Osteocyte (in vitro differentiated cells): ENCODE data around the gene CRIP3. TPM values are rescaled to one million over a fixed set of nuclear protein-coding genes. Genes with fewer than 3 reads are reported as not detected.
A peak's percentile ranks its signal among the peaks of the same experiment; 100 is the strongest.

Experiments
- DNase-seq: peaks from one replicate; pipeline ENCODE4 v3.0.0; 2021; ENCODE audit warnings: mixed read lengths; ENCODE audit not compliant: unreplicated experiment; ENCODE audit errors: extremely low spot score
- H3K27ac Mint-ChIP-seq: one replicate; pipeline ENCODE4 v1.8.0; 2021; ENCODE audit warnings: mild to moderate bottlenecking, mixed read lengths; ENCODE audit not compliant: unreplicated experiment
- H3K27me3 Mint-ChIP-seq: one replicate; pipeline ENCODE4 v1.8.0; 2021; ENCODE audit warnings: mixed read lengths; ENCODE audit not compliant: unreplicated experiment
- H3K36me3 Mint-ChIP-seq: one replicate; pipeline ENCODE4 v1.8.0; 2021; ENCODE audit warnings: mixed read lengths; ENCODE audit not compliant: unreplicated experiment
- H3K4me1 Mint-ChIP-seq: one replicate; pipeline ENCODE4 v1.8.0; 2021; ENCODE audit warnings: mixed read lengths; ENCODE audit not compliant: unreplicated experiment
- H3K4me3 Mint-ChIP-seq: one replicate; pipeline ENCODE4 v1.8.0; 2021; ENCODE audit warnings: mild to moderate bottlenecking, moderate library complexity, mixed read lengths; ENCODE audit not compliant: unreplicated experiment
- H3K9me3 Mint-ChIP-seq: one replicate; pipeline ENCODE4 v1.8.0; 2021; ENCODE audit warnings: mixed read lengths; ENCODE audit not compliant: unreplicated experiment
- CTCF ChIP-seq: fragments of 200-600 bp; sonication (generic); IDR thresholded peaks from 2 replicates; pipeline ENCODE4 v1.5.0; 2021; ENCODE audit warnings: antibody characterized with exemption, mild to moderate bottlenecking, moderate library complexity
- total RNA-seq: library from RNA; stranded (reverse); gene quantifications from 2 replicates; pipeline ENCODE4 v1.2.1, GENCODE V29; 2021

CRIP3 gene
- total RNA-seq, 1 donor from 2014 or later, result 1.8 TPM

- Mint-ChIP-seq H3K36me3 (no peaks in the 10 kb centered on the region), H3K27ac (no peak overlapping the region), H3K27me3 (peaks cover 30% of the 10 kb centered on the region), H3K4me3 (no peak overlapping the region), H3K4me1 (peaks cover 4% of the 10 kb centered on the region), H3K9me3 (no peaks in the 10 kb centered on the region)
- no peak for DNase-seq
- no peak for TF ChIP-seq CTCF
These were observed 5.2 kb upstream of the CRIP3 start for GRCh38 chr6:43313813-43314212.

GRCh38 chr6:43311666-43312065 lies 3.0 kb upstream of the CRIP3 start:
- no peak for TF ChIP-seq CTCF
- H3K27ac Mint-ChIP-seq, result no peak overlapping the region
- no peak overlapping the region for H3K4me3 Mint-ChIP-seq
- DNase-seq, result no peak
- peaks cover 34% of the 10 kb centered on the region for H3K27me3 Mint-ChIP-seq
- H3K4me1 Mint-ChIP-seq, result peaks cover 9% of the 10 kb centered on the region
- no peaks in the 10 kb centered on the region for H3K36me3 Mint-ChIP-seq
- H3K9me3 Mint-ChIP-seq, result no peaks in the 10 kb centered on the region

GRCh38 chr6:43310624-43311023 lies 2.0 kb upstream of the CRIP3 start:
- no peak overlapping the region for H3K27ac Mint-ChIP-seq
- no peak for DNase-seq
- peaks cover 34% of the 10 kb centered on the region for H3K27me3 Mint-ChIP-seq
- H3K4me1 Mint-ChIP-seq, result peaks cover 9% of the 10 kb centered on the region
- no peak overlapping the region for H3K4me3 Mint-ChIP-seq
- no peaks in the 10 kb centered on the region for H3K9me3 Mint-ChIP-seq
- no peak for TF ChIP-seq CTCF
- no peaks in the 10 kb centered on the region for H3K36me3 Mint-ChIP-seq

GRCh38 chr6:43310134-43310533 lies 1.5 kb upstream of the CRIP3 start:
- DNase-seq, result no peak
- Mint-ChIP-seq H3K4me3 (no peak overlapping the region), H3K27ac (no peak overlapping the region), H3K4me1 (peaks cover 9% of the 10 kb centered on the region), H3K27me3 (peaks cover 30% of the 10 kb centered on the region), H3K36me3 (no peaks in the 10 kb centered on the region), H3K9me3 (no peaks in the 10 kb centered on the region)
- no peak for TF ChIP-seq CTCF

GRCh38 chr6:43308990-43309477 lies 408 bp upstream of the CRIP3 start:
- Mint-ChIP-seq H3K4me1 (peaks cover 9% of the 10 kb centered on the region), H3K27ac (no peak overlapping the region), H3K27me3 (peaks cover 23% of the 10 kb centered on the region), H3K9me3 (no peaks in the 10 kb centered on the region), H3K4me3 (peak overlapping the region; percentile 74), H3K36me3 (no peaks in the 10 kb centered on the region)
- no peak for DNase-seq
- TF ChIP-seq CTCF, result no peak
